Lung (tissue), 12 donors: ENCODE data around the gene DISC1. TPM values are rescaled to one million over a fixed set of nuclear protein-coding genes. Genes with fewer than 3 reads are reported as not detected.

ENCODE experiments used
- ATAC-seq: fragments of 200-7000 bp; cut with Tn5 transposase; one replicate; pipeline ENCODE4 v1.9.1; 2020; ENCODE audit warnings: moderate number of reproducible peaks; ENCODE audit not compliant: insufficient read depth, low FRiP score
- DNase-seq, 3 donors: peaks; one replicate each; pipeline ENCODE4 v3.0.0-alpha.2; 2013 to 2017
- H3K27ac ChIP-seq, 2 donors: one replicate each; pipeline ENCODE4 v1.5.1; 2013; ENCODE audit warnings: mild to moderate bottlenecking in 2 of 2, moderate library complexity in 2 of 2, control low read depth in 1 of 2, inconsistent platforms in 1 of 2, low read depth in 1 of 2, low read length in 1 of 2
- H3K27me3 ChIP-seq, 3 donors: one replicate each; pipeline ENCODE4 v1.5.1; 2013; ENCODE audit warnings: low read length in 2 of 3; ENCODE audit not compliant: control insufficient read depth in 3 of 3, insufficient read depth in 3 of 3
- H3K36me3 ChIP-seq, 4 donors: one replicate each; pipeline ENCODE4 v1.5.1; 2013; ENCODE audit warnings: low read length in 4 of 4, mild to moderate bottlenecking in 1 of 4, moderate library complexity in 1 of 4; ENCODE audit not compliant: control insufficient read depth in 4 of 4, insufficient read depth in 4 of 4
- H3K4me1 ChIP-seq, 5 donors: one replicate each; pipeline ENCODE4 v1.5.1; 2013; ENCODE audit warnings: low read length in 5 of 5, mild to moderate bottlenecking in 2 of 5, moderate library complexity in 1 of 5; ENCODE audit not compliant: control insufficient read depth in 5 of 5, insufficient read depth in 5 of 5
- H3K4me3 ChIP-seq: one replicate; pipeline ENCODE4 v1.5.1; 2013; ENCODE audit warnings: mild to moderate bottlenecking, control low read depth, moderate library complexity
- H3K9ac ChIP-seq, 2 donors: one replicate each; pipeline ENCODE4 v1.5.1; 2013; ENCODE audit warnings: low read length in 2 of 2, control low read depth in 1 of 2; ENCODE audit not compliant: insufficient read depth in 1 of 2
- H3K9me3 ChIP-seq, 4 donors: one replicate each; pipeline ENCODE4 v1.5.1; 2013; ENCODE audit warnings: low read length in 3 of 4, mild to moderate bottlenecking in 1 of 4, moderate library complexity in 1 of 4; ENCODE audit not compliant: control insufficient read depth in 4 of 4, insufficient read depth in 3 of 4
- CTCF ChIP-seq: IDR thresholded peaks from 2 replicates; pipeline ENCODE4 v1.5.1; 2012; ENCODE audit warnings: mild to moderate bottlenecking; ENCODE audit errors: control extremely low read depth, extremely low read depth
- WGBS, 2 donors: extraction: QIAGEN DNeasy Blood & Tissue Kit; methylation state at CpG; one replicate each; pipeline ENCODE4 v1.1.7; 2013; 5-methylcytosine and 5-hydroxymethylcytosine counted together
- polyA plus RNA-seq, 2 donors: library from polyadenylated mRNA; stranded (reverse); fragments of 200-250 nt; gene quantifications; one replicate each; pipeline ENCODE4 v1.2.1, GENCODE V29; 2013
- total RNA-seq, 2 donors: library from RNA; depleted of rRNA in 1 of 2; stranded (reverse); fragments of >200 nt in 1 of 2; gene quantifications; one replicate each; pipeline ENCODE4 v1.2.1, GENCODE V29; 2014 to 2021
- donor health status: control.
- donor health status: control.
- donor health status: Bipolar disorder and iron deficiency.
- donor health status: healthy.
- donor health status: DM: yes; HTN: yes; CAD: no.

Gene DISC1
- total and polyA plus RNA-seq, 4 donors = 0.98 to 32.9 (median 6.1) TPM

- Histone ChIP-seq H3K9me3 (no peaks in the 10 kb centered on the region), H3K27me3 (no peaks in the 10 kb centered on the region), H3K4me3 (no peak overlapping the region), H3K9ac (no peak overlapping the region), H3K4me1 (peaks cover 0 to 16% (median 0%) of the 10 kb centered on the region in 5 donors), H3K27ac (no peak overlapping the region), H3K36me3 (no peaks in the 10 kb centered on the region)
- WGBS, 2 donors = 96 to 98% methylated on average over 4 of the region's 4 CpGs
- ATAC-seq (no peak), DNase-seq (no peak)
- no peak for TF ChIP-seq CTCF
Observed at GRCh38 chr1:231983588-231984193, 357.1 kb downstream of the DISC1 start.

- no peak for TF ChIP-seq CTCF
- Histone ChIP-seq H3K4me1 (peaks cover 0 to 18% (median 0%) of the 10 kb centered on the region in 5 donors), H3K9me3 (no peaks in the 10 kb centered on the region), H3K27me3 (no peaks in the 10 kb centered on the region), H3K9ac (no peak overlapping the region), H3K4me3 (no peak overlapping the region), H3K27ac (no peak overlapping the region), H3K36me3 (no peaks in the 10 kb centered on the region)
- WGBS, 2 donors = 95 to 97% methylated on average over 4 of the region's 4 CpGs
- ATAC-seq (no peak), DNase-seq (no peak)
Observed at GRCh38 chr1:231985296-231986023, 358.9 kb downstream of the DISC1 start.

GRCh38 chr1:231986631-231987336 lies 360.2 kb downstream of the DISC1 start:
- Histone ChIP-seq H3K36me3 (no peaks in the 10 kb centered on the region), H3K9ac (no peak overlapping the region), H3K4me1 (peaks cover 0 to 23% (median 8%) of the 10 kb centered on the region in 5 donors), H3K27ac (no peak overlapping the region), H3K9me3 (no peaks in the 10 kb centered on the region), H3K27me3 (no peaks in the 10 kb centered on the region), H3K4me3 (no peak overlapping the region)
- 85 to 87% methylated on average over 8 of the region's 8 CpGs for WGBS, 2 donors
- no peak for ATAC-seq
- DNase-seq = peak; percentile 66 to 89 (median 80)
- no peak for TF ChIP-seq CTCF
